Measurements from ENCODE around the gene AATK. TPM values are rescaled to one million over a fixed set of nuclear protein-coding genes. Genes with fewer than 3 reads are reported as not detected.

The AATK gene
- total and polyA plus RNA-seq, 2 of the 13 experiments (the other 11 are each of a cell fraction or from before 2014, with no cell fraction given), result 2.9 to 8.4 TPM

GRCh38 chr17:81132770-81133723 is 33.0 kb downstream of the AATK start (continued):
- TF ChIP-seq SNAPC4 (CRISPR knock-in tag; IDR thresholded peaks at IDR 0.05) (no peak), SP5 (CRISPR knock-in tag; IDR thresholded peaks at IDR 0.05; ENCODE audit: borderline replicate concordance, low read depth) (peak; percentile 95), ETV6 (CRISPR knock-in tag; conservative IDR thresholded peaks at IDR 0.05) (no peak), GFI1 (CRISPR knock-in tag; IDR thresholded peaks at IDR 0.05; ENCODE audit: borderline replicate concordance) (no peak), SYNCRIP (IDR thresholded peaks at IDR 0.05; ENCODE audit: insufficient read depth, low read depth, low read length) (no peak), REXO4 (CRISPR knock-in tag; IDR thresholded peaks at IDR 0.05; ENCODE audit: borderline replicate concordance) (no peak), ZBTB7B (CRISPR knock-in tag; IDR thresholded peaks at IDR 0.05) (0 out of 2 replicates have a peak, but pooled peaks have one; percentile 40), TFAP4 (IDR thresholded peaks at IDR 0.05; ENCODE audit: borderline replicate concordance, low read depth) (peak; percentile 36; the same call in 1 of the 2 replicates), IRF9 (CRISPR knock-in tag; IDR thresholded peaks at IDR 0.05; ENCODE audit: borderline replicate concordance) (no peak), BRD4 (CRISPR knock-in tag; IDR thresholded peaks at IDR 0.05) (no peak), REL (CRISPR knock-in tag; conservative IDR thresholded peaks at IDR 0.05) (no peak), ARID4A (CRISPR knock-in tag; IDR thresholded peaks at IDR 0.05; ENCODE audit: borderline replicate concordance) (peak; percentile 54; the same call in 1 of the 2 replicates), YY1 (IDR thresholded peaks at IDR 0.05; ENCODE audit: insufficient read depth, insufficient replicate concordance, low read depth, low read length) (no peak), ZNF766 (CRISPR knock-in tag; IDR thresholded peaks at IDR 0.05; ENCODE audit: borderline replicate concordance) (no peak), KAT2B (IDR thresholded peaks at IDR 0.05; ENCODE audit: borderline replicate concordance, low read depth, low read length) (no peak), ZSCAN20 (CRISPR knock-in tag; IDR thresholded peaks at IDR 0.05; ENCODE audit: borderline replicate concordance) (no peak), SALL1 (CRISPR knock-in tag; IDR thresholded peaks at IDR 0.05) (peak; percentile 26; the same call in 1 of the 2 replicates)

Measured in HepG2 (cell line).